Measurements from ENCODE around the gene ELANE. TPM values are rescaled to one million over a fixed set of nuclear protein-coding genes. Genes with fewer than 3 reads are reported as not detected.

Gene ELANE
- total RNA-seq: under 1 TPM; 0.67 to 0.83 TPM

- no peaks in the 10 kb centered on the region for H3K36me3 ChIP-seq
- H3K9me3 ChIP-seq: no peaks in the 10 kb centered on the region
- DNase-seq (ENCODE audit: low spot score): no peak
- peaks cover 0 to 23% of the 10 kb centered on the region in 2 donors for H3K4me1 ChIP-seq
- H3K27me3 ChIP-seq: peaks cover 0 to 5% of the 10 kb centered on the region in 2 donors
- H3K27ac ChIP-seq: peak within 1 kb of the TSS; percentile 68 to 84
- H3K4me3 ChIP-seq: peak within 1 kb of the TSS in 1 of 2 donors; percentile 21
- no peak for TF ChIP-seq CTCF (IDR thresholded peaks at IDR 0.05)
These were observed at the start of gene ELANE for GRCh38 chr19:852136-853013. ELANE (plus strand) TSS chr19:852303; CDS start chr19:852329, 26 bp downstream.

- no peaks in the 10 kb centered on the region for H3K27me3 ChIP-seq
- no peak for DNase-seq (ENCODE audit: low spot score)
- peaks cover 3 to 51% of the 10 kb centered on the region in 2 donors for H3K4me1 ChIP-seq
- no peak for TF ChIP-seq CTCF (IDR thresholded peaks at IDR 0.05)
- H3K9me3 ChIP-seq: no peaks in the 10 kb centered on the region
- peaks cover 74% of the 10 kb centered on the region for H3K36me3 ChIP-seq
- peak overlapping the region in 1 of 2 donors; percentile 70 for H3K27ac ChIP-seq
- peak overlapping the region in 1 of 2 donors; percentile 99 for H3K4me3 ChIP-seq
These were observed 49.5 kb upstream of the ELANE start for GRCh38 chr19:802498-803098.

- H3K27me3 ChIP-seq: no peaks in the 10 kb centered on the region
- H3K4me3 ChIP-seq: peak overlapping the region in 1 of 2 donors; percentile 99
- no peak for TF ChIP-seq CTCF (IDR thresholded peaks at IDR 0.05)
- H3K4me1 ChIP-seq: peaks cover 3 to 51% of the 10 kb centered on the region in 2 donors
- DNase-seq (ENCODE audit: low spot score): no peak
- peaks cover 77% of the 10 kb centered on the region for H3K36me3 ChIP-seq
- H3K9me3 ChIP-seq: no peaks in the 10 kb centered on the region
- H3K27ac ChIP-seq: peak overlapping the region in 1 of 2 donors; percentile 37
These were observed 49.0 kb upstream of the ELANE start for GRCh38 chr19:803099-803561.

GRCh38 chr19:803686-804418 lies 48.3 kb upstream of the ELANE start:
- no peak for DNase-seq (ENCODE audit: low spot score)
- Histone ChIP-seq H3K9me3 (no peaks in the 10 kb centered on the region), H3K36me3 (peaks cover 77% of the 10 kb centered on the region), H3K27ac (no peak overlapping the region), H3K27me3 (no peaks in the 10 kb centered on the region), H3K4me3 (no peak overlapping the region), H3K4me1 (peaks cover 3 to 45% of the 10 kb centered on the region in 2 donors)
- TF ChIP-seq CTCF (IDR thresholded peaks at IDR 0.05): no peak

- H3K36me3 ChIP-seq: peaks cover 85% of the 10 kb centered on the region
- no peak for TF ChIP-seq CTCF (IDR thresholded peaks at IDR 0.05)
- DNase-seq (ENCODE audit: low spot score): no peak
- H3K27me3 ChIP-seq: no peaks in the 10 kb centered on the region
- H3K9me3 ChIP-seq: no peaks in the 10 kb centered on the region
- H3K27ac ChIP-seq: no peak overlapping the region
- peaks cover 3 to 38% of the 10 kb centered on the region in 2 donors for H3K4me1 ChIP-seq
- no peak overlapping the region for H3K4me3 ChIP-seq
These were observed 47.5 kb upstream of the ELANE start for GRCh38 chr19:804419-805165.
